GM10266 (cell line): Measurements from ENCODE around the gene TRIM2.

Experiments used
- DNase-seq: peaks from one replicate; pipeline ENCODE4 v3.0.0; 2012; ENCODE audit errors: extremely low spot score
- CTCF ChIP-seq: IDR thresholded peaks from 2 replicates; pipeline ENCODE4 v1.5.1; 2012; ENCODE audit warnings: mild to moderate bottlenecking, low read depth; ENCODE audit not compliant: control insufficient read depth, insufficient read depth; ENCODE audit errors: missing control alignments

Gene TRIM2

GRCh38 chr4:153327247-153327646 is 123.0 kb downstream of the TRIM2 start:
- TF ChIP-seq CTCF = no peak
- no peak for DNase-seq

- DNase-seq = no peak
- TF ChIP-seq CTCF = no peak
Measured at GRCh38 chr4:153332936-153333335, 128.7 kb downstream of the TRIM2 start.

GRCh38 chr4:153333874-153334273 is 129.6 kb downstream of the TRIM2 start:
- no peak for TF ChIP-seq CTCF
- no peak for DNase-seq

GRCh38 chr4:153335665-153336064 is 131.4 kb downstream of the TRIM2 start:
- DNase-seq = no peak
- no peak for TF ChIP-seq CTCF

GRCh38 chr4:153337686-153338085 is 133.4 kb downstream of the TRIM2 start:
- no peak for DNase-seq
- TF ChIP-seq CTCF = no peak

- no peak for TF ChIP-seq CTCF
- no peak for DNase-seq
Measured at GRCh38 chr4:153341575-153342090, 137.4 kb downstream of the TRIM2 start.

DNA sequence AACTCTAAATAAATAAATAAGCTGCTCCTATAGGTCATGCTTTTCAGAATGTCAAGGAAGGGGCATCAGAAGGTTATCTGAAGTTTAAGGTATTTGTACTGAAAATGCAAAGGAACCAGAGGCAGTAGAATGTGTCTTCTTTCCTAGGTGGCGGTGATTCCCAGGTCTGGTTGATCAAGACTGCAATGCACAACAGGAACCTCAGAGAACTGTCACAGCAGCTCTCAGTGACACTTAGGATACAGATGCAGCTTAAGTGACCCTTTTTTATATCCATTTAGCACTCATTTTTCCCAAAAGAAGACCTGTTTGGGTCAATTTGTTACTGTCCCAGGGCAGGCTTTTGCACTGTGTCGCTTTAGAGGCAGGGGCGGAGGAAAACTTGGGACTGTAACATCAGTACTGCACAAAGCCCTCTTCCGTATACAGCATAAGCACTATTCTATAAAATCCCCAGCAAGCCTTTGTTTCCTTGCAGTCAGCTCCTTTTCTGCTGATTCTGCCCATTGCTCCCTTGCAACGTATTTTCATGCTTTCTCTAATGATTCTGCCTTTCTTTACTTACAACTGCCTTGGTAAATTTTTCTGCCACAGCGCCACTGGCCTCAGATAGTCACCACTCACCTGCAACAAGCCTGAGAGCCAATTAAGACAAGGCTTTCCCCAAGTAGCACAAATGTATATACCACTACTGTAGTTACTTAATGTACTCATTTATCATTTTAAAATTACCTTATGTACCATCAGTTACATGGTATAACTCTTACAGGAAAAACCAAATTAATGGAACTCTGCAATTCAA is 138.7 kb downstream of the TRIM2 start:
- TF ChIP-seq CTCF = no peak
- no peak for DNase-seq
